Measurements from ENCODE around the gene CELSR3. TPM values are rescaled to one million over a fixed set of nuclear protein-coding genes. Genes with fewer than 3 reads are reported as not detected.

The CELSR3 gene
- total RNA-seq, 2 donors from 2014 or later, result 20.7 to 30.1 TPM

DNA sequence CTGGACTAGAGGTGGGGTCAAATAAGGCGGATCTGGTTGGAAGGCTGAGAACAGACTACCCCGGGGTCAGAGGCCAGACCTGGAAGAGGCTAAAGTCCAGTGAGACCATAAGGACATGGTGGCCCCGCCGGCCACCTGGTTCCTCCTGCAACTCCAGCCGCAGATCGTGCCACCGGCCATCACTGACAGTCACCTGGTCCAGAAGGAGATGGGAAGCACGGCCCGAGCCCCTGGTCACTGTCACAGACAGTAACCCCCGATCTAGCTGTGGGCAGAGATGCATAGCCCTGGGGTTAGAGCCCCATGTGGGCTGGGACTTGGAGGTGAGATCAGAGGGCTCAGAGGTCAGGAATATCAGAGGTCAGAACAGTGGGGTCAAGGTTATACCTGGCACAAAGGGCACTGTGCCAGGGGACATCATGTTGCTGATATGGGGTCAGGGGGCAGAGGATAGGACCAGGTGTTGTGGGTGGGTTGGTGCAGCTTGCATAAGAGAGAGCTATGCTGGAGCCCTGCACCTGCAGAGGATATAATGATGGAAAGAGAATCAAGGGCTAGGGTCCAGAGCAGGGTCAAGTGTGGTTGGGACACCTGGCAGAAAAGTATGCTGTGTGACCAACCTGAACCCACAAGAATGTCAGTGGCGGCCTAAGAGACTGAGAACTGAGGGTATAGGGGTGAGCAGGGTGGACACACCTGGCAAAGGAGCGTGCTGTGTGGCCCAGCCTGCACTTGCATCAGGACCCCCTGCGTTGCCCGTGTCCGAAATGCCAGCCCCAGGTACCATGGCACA lies 9.6 kb downstream of the CELSR3 start:
- 96 to 97% methylated on average over 14 to 15 of the region's 15 CpGs for WGBS, 2 experiments (ENCODE audit: insufficient coverage in 1 of 2, insufficient read length in 1 of 2)
- H3K27me3 ChIP-seq (ENCODE audit: control insufficient read depth, insufficient read depth, low read length, poor library complexity, severe bottlenecking), result no peaks in the 10 kb centered on the region
- H3K36me3 Mint-ChIP-seq (ENCODE audit: low read depth), result peaks cover 33% of the 10 kb centered on the region
- H3K36me3 ChIP-seq (ENCODE audit: control insufficient read depth, insufficient read depth, low read length), result peaks cover 12% of the 10 kb centered on the region
- no peaks in the 10 kb centered on the region for H3K9me3 ChIP-seq (ENCODE audit: control insufficient read depth, low read length)
- H3K4me3 ChIP-seq (ENCODE audit: low read length), result no peak overlapping the region
- no peak overlapping the region for H3K9ac ChIP-seq (ENCODE audit: extremely low read depth, low read length, poor library complexity, severe bottlenecking)
- no peak overlapping the region for H3K4me3 Mint-ChIP-seq
- no peaks in the 10 kb centered on the region for H3K9me3 Mint-ChIP-seq
- TF ChIP-seq CTCF (conservative IDR thresholded peaks at IDR 0.05), result no peak
- H3K27ac Mint-ChIP-seq, result no peak overlapping the region
- H3K4me1 Mint-ChIP-seq, result no peaks in the 10 kb centered on the region
- H3K27me3 Mint-ChIP-seq (ENCODE audit: insufficient read depth), result peaks cover 18% of the 10 kb centered on the region
- no peak for DNase-seq
- no peak overlapping the region for H3K27ac ChIP-seq (ENCODE audit: low read depth, low read length)
- H3K4me1 ChIP-seq (ENCODE audit: control insufficient read depth, insufficient read depth, low read length), result no peaks in the 10 kb centered on the region

- Histone ChIP-seq H3K9me3 (ENCODE audit: control insufficient read depth, low read length) (no peaks in the 10 kb centered on the region), H3K27me3 (ENCODE audit: control insufficient read depth, insufficient read depth, low read length, poor library complexity, severe bottlenecking) (no peaks in the 10 kb centered on the region), H3K4me3 (ENCODE audit: low read length) (no peak overlapping the region), H3K27ac (ENCODE audit: low read depth, low read length) (no peak overlapping the region), H3K36me3 (ENCODE audit: control insufficient read depth, insufficient read depth, low read length) (peaks cover 12% of the 10 kb centered on the region), H3K4me1 (ENCODE audit: control insufficient read depth, insufficient read depth, low read length) (no peaks in the 10 kb centered on the region), H3K9ac (ENCODE audit: extremely low read depth, low read length, poor library complexity, severe bottlenecking) (no peak overlapping the region)
- no peak overlapping the region for H3K27ac Mint-ChIP-seq
- no peak for TF ChIP-seq CTCF (conservative IDR thresholded peaks at IDR 0.05)
- no peaks in the 10 kb centered on the region for H3K4me1 Mint-ChIP-seq
- DNase-seq, result no peak
- no peak overlapping the region for H3K4me3 Mint-ChIP-seq
- H3K27me3 Mint-ChIP-seq (ENCODE audit: insufficient read depth), result peaks cover 5% of the 10 kb centered on the region
- H3K9me3 Mint-ChIP-seq, result no peaks in the 10 kb centered on the region
- H3K36me3 Mint-ChIP-seq (ENCODE audit: low read depth), result peaks cover 28% of the 10 kb centered on the region
- WGBS, 2 experiments (ENCODE audit: insufficient coverage in 1 of 2, insufficient read length in 1 of 2), result 90 to 97% methylated on average over 7 to 11 of the region's 11 CpGs
Observed at GRCh38 chr3:48651771-48652170, 10.9 kb downstream of the CELSR3 start.

GRCh38 chr3:48650723-48651122 lies 12.0 kb downstream of the CELSR3 start:
- H3K9me3 Mint-ChIP-seq, result no peaks in the 10 kb centered on the region
- Histone ChIP-seq H3K36me3 (ENCODE audit: control insufficient read depth, insufficient read depth, low read length) (peaks cover 12% of the 10 kb centered on the region), H3K27ac (ENCODE audit: low read depth, low read length) (no peak overlapping the region), H3K4me3 (ENCODE audit: low read length) (no peak overlapping the region), H3K4me1 (ENCODE audit: control insufficient read depth, insufficient read depth, low read length) (no peaks in the 10 kb centered on the region), H3K9ac (ENCODE audit: extremely low read depth, low read length, poor library complexity, severe bottlenecking) (no peak overlapping the region), H3K27me3 (ENCODE audit: control insufficient read depth, insufficient read depth, low read length, poor library complexity, severe bottlenecking) (no peaks in the 10 kb centered on the region), H3K9me3 (ENCODE audit: control insufficient read depth, low read length) (no peaks in the 10 kb centered on the region)
- no peak for TF ChIP-seq CTCF (conservative IDR thresholded peaks at IDR 0.05)
- peaks cover 34% of the 10 kb centered on the region for H3K36me3 Mint-ChIP-seq (ENCODE audit: low read depth)
- H3K4me3 Mint-ChIP-seq, result no peak overlapping the region
- DNase-seq, result no peak
- H3K27me3 Mint-ChIP-seq (ENCODE audit: insufficient read depth), result peaks cover 5% of the 10 kb centered on the region
- no peaks in the 10 kb centered on the region for H3K4me1 Mint-ChIP-seq
- 95 to 96% methylated on average over 12 of the region's 12 CpGs for WGBS, 2 experiments (ENCODE audit: insufficient coverage in 1 of 2, insufficient read length in 1 of 2)
- no peak overlapping the region for H3K27ac Mint-ChIP-seq
